H1 (cell line): Measurements from ENCODE around the gene BEST2. TPM values are rescaled to one million over a fixed set of nuclear protein-coding genes. Genes with fewer than 3 reads are reported as not detected.
A peak's percentile ranks its signal among the peaks of the same experiment; 100 is the strongest.

ENCODE experiments used
- CTCF ChIA-PET: fragments of 300-600 bp; sonication (Branson Sonifier 250); formaldehyde crosslinking; loops from one replicate; lab custom pipeline; 2021; ENCODE audit not compliant: partially characterized antibody; lab: Charles Lee
- POLR2A ChIA-PET: fragments of 300-600 bp; sonication (Branson Sonifier 250); formaldehyde crosslinking; loops from one replicate; lab custom pipeline; 2021; ENCODE audit warnings: inconsistent platforms; ENCODE audit not compliant: partially characterized antibody; lab: Charles Lee
- DNase-seq, 2 experiments: peaks; one replicate each; pipeline versions ENCODE4 v3.0.0 to v3.0.0-alpha.2; 2010 to 2022; ENCODE audit warnings: low spot score in 2 of 2, low read depth in 1 of 2, mixed read lengths in 1 of 2
- FAIRE-seq: peaks from 2 replicates; lab custom pipeline; 2011; peaks lifted over from hg19 to GRCh38; lab: Jason Lieb, UNC
- H2AFZ ChIP-seq: 2 replicates; pipeline ENCODE4 v1.8.1; 2012; ENCODE audit warnings: low read length, inconsistent platforms
- H2AK5ac ChIP-seq: 2 replicates; pipeline ENCODE4 v1.6.1; 2013; ENCODE audit warnings: low read depth, low read length
- H2BK120ac ChIP-seq: replicated peaks from 2 replicates; pipeline ENCODE3; 2013; ENCODE audit warnings: low read depth, low read length, inconsistent platforms
- H2BK12ac ChIP-seq: 2 replicates; pipeline ENCODE4 v1.6.1; 2013; ENCODE audit warnings: low read depth, low read length
- H2BK15ac ChIP-seq: 2 replicates; pipeline ENCODE4 v1.6.1; 2013; ENCODE audit warnings: low read length
- H2BK20ac ChIP-seq: 2 replicates; pipeline ENCODE4 v1.6.1; 2013; ENCODE audit warnings: low read length
- H2BK5ac ChIP-seq: 2 replicates; pipeline ENCODE4 v1.6.1; 2013; ENCODE audit warnings: low read depth, low read length
- H3K14ac ChIP-seq: 2 replicates; pipeline ENCODE4 v1.6.1; 2013; ENCODE audit warnings: inconsistent platforms; ENCODE audit not compliant: insufficient read length
- H3K18ac ChIP-seq: 2 replicates; pipeline ENCODE4 v1.6.1; 2013; ENCODE audit warnings: low read length; ENCODE audit errors: extremely low read depth
- H3K23ac ChIP-seq: 2 replicates; pipeline ENCODE4 v1.6.1; 2013; ENCODE audit warnings: inconsistent platforms; ENCODE audit not compliant: insufficient read length
- H3K23me2 ChIP-seq: 2 replicates; pipeline ENCODE4 v1.6.1; 2013; ENCODE audit warnings: low read depth, low read length
- H3K27ac ChIP-seq: 2 replicates; pipeline ENCODE4 v1.6.1; 2011; ENCODE audit warnings: low read depth, low read length, inconsistent platforms
- H3K27me3 ChIP-seq, 4 experiments: replicated peaks in 1 of 4; 1 replicate in 1 of 4; 2 replicates in 3 of 4; pipeline versions ENCODE4 v1.6.1 to v1.8.1; 2011 to 2013; ENCODE audit warnings: low read length in 3 of 4, mild to moderate bottlenecking in 3 of 4, inconsistent platforms in 2 of 4, mixed read lengths in 2 of 4, moderate library complexity in 1 of 4; ENCODE audit not compliant: control insufficient read depth in 3 of 4, insufficient read depth in 3 of 4; ENCODE audit errors: extremely low read depth in 1 of 4
- H3K36me3 ChIP-seq, 4 experiments: 2 replicates each; pipeline versions ENCODE4 v1.6.1 to v1.8.1; 2011 to 2013; ENCODE audit warnings: mild to moderate bottlenecking in 4 of 4, low read length in 3 of 4, moderate library complexity in 2 of 4, control low read depth in 1 of 4, inconsistent platforms in 1 of 4; ENCODE audit not compliant: insufficient read depth in 4 of 4, control insufficient read depth in 2 of 4
- H3K4ac ChIP-seq: replicated peaks from 2 replicates; pipeline ENCODE3; 2013; ENCODE audit warnings: low read length, low read depth, mixed read lengths, inconsistent platforms; ENCODE audit not compliant: insufficient read length
- H3K4me1 ChIP-seq, 4 experiments: replicated peaks in 1 of 4; 1 replicate in 1 of 4; 2 replicates in 3 of 4; pipeline versions ENCODE4 v1.6.1 to v1.8.1; 2011 to 2013; ENCODE audit warnings: low read length in 3 of 4, inconsistent platforms in 2 of 4, mixed read lengths in 1 of 4; ENCODE audit not compliant: insufficient read depth in 4 of 4, control insufficient read depth in 3 of 4
- H3K4me2 ChIP-seq, 2 experiments: 2 replicates each; pipeline versions ENCODE4 v1.6.1 to v1.8.1; 2011 to 2013; ENCODE audit warnings: low read depth in 2 of 2, low read length in 2 of 2, control low read depth in 1 of 2, inconsistent platforms in 1 of 2, mild to moderate bottlenecking in 1 of 2; ENCODE audit not compliant: insufficient read depth in 1 of 2
- H3K4me3 ChIP-seq, 4 experiments: fragments of 200-600, 300-600 bp in 1 of 4; sonication (generic), shearing (Covaris generic), sonication (Bioruptor Twin) in 1 of 4; 2 replicates each; pipeline versions ENCODE4 v1.5.1 to v1.8.1; 2011 to 2016; ENCODE audit warnings: low read length in 4 of 4, low read depth in 3 of 4, control low read depth in 2 of 4, inconsistent platforms in 2 of 4, mild to moderate bottlenecking in 2 of 4, mixed read lengths in 1 of 4, moderate library complexity in 1 of 4; ENCODE audit not compliant: insufficient read depth in 2 of 4; ENCODE audit errors: extremely low read depth in 1 of 4
- H3K56ac ChIP-seq: replicated peaks from 2 replicates; pipeline ENCODE3; 2013; ENCODE audit warnings: low read depth, mild to moderate bottlenecking, mixed read lengths, low read length, inconsistent platforms; ENCODE audit not compliant: insufficient read length
- H3K79me1 ChIP-seq: 2 replicates; pipeline ENCODE4 v1.6.1; 2013; ENCODE audit warnings: low read depth, low read length, control low read depth
- H3K79me2 ChIP-seq, 2 experiments: 2 replicates each; pipeline versions ENCODE4 v1.6.1 to v1.8.1; 2012 to 2013; ENCODE audit warnings: low read length in 2 of 2, mild to moderate bottlenecking in 2 of 2, inconsistent platforms in 1 of 2; ENCODE audit not compliant: insufficient read depth in 2 of 2, control insufficient read depth in 1 of 2
- H3K9ac ChIP-seq, 4 experiments: replicated peaks in 1 of 4; 1 replicate in 1 of 4; 2 replicates in 3 of 4; pipeline versions ENCODE4 v1.6.1 to v1.8.1; 2011 to 2013; ENCODE audit warnings: low read depth in 3 of 4, low read length in 3 of 4, control low read depth in 2 of 4, mild to moderate bottlenecking in 2 of 4, moderate library complexity in 2 of 4, inconsistent platforms in 1 of 4; ENCODE audit errors: extremely low read depth in 1 of 4
- H3K9me3 ChIP-seq, 2 experiments: 2 replicates each; pipeline versions ENCODE4 v1.6.1 to v1.8.1; 2012 to 2013; ENCODE audit warnings: mild to moderate bottlenecking in 2 of 2, moderate library complexity in 2 of 2, control low read depth in 1 of 2, inconsistent platforms in 1 of 2, low read depth in 1 of 2, low read length in 1 of 2, mixed read lengths in 1 of 2; ENCODE audit not compliant: insufficient read depth in 2 of 2
- H4K20me1 ChIP-seq, 2 experiments: replicated peaks in 1 of 2; 2 replicates each; pipeline versions ENCODE3 to v1.8.1; 2011 to 2013; ENCODE audit warnings: inconsistent platforms in 2 of 2, low read length in 2 of 2, mild to moderate bottlenecking in 1 of 2; ENCODE audit not compliant: insufficient read depth in 2 of 2, control insufficient read depth in 1 of 2
- H4K5ac ChIP-seq: 2 replicates; pipeline ENCODE4 v1.6.1; 2013; ENCODE audit warnings: low read length, low read depth, mixed read lengths, inconsistent platforms; ENCODE audit not compliant: insufficient read length
- H4K8ac ChIP-seq: 2 replicates; pipeline ENCODE4 v1.8.0; 2013; ENCODE audit warnings: mild to moderate bottlenecking, moderate library complexity, low read length, inconsistent platforms; ENCODE audit not compliant: insufficient read depth; ENCODE audit errors: extremely low read depth
- H4K91ac ChIP-seq: replicated peaks from 2 replicates; pipeline ENCODE3; 2013; ENCODE audit warnings: low read length, mixed read lengths, inconsistent platforms; ENCODE audit not compliant: insufficient read length
- KDM5A ChIP-seq: fragments of 200-600 bp; IDR thresholded peaks from 2 replicates; pipeline ENCODE4 v1.7.1; 2012; ENCODE audit warnings: mild to moderate bottlenecking, low read length, inconsistent platforms, mixed read lengths
- SAP30 ChIP-seq: fragments of 300-600 bp; sonication (generic); IDR thresholded peaks from 2 replicates; pipeline ENCODE4 v1.7.1; 2012; ENCODE audit warnings: low read length, moderate library complexity, mild to moderate bottlenecking, inconsistent platforms; ENCODE audit not compliant: insufficient read depth, insufficient replicate concordance
- WGBS, 2 experiments: shearing (Covaris generic) in 1 of 2; methylation state at CpG; one replicate each; pipeline versions ENCODE4 v1.1.6 to v1.1.7; 2013 to 2015; ENCODE audit warnings: low lambda C conversion rate in 2 of 2, mixed read lengths in 2 of 2, inconsistent platforms in 1 of 2, low coverage in 1 of 2, missing lambda C conversion rate in 1 of 2; ENCODE audit not compliant: insufficient replicate concordance in 2 of 2, insufficient coverage in 1 of 2, insufficient read length in 1 of 2; ENCODE audit errors: extremely low coverage in 1 of 2, missing lambda C conversion rate in 1 of 2; 5-methylcytosine and 5-hydroxymethylcytosine counted together
- polyA plus RNA-seq, 7 experiments: library from polyadenylated mRNA; depleted of rRNA in 3 of 7; stranded (reverse) in 5 of 7; unstranded in 2 of 7; fragments of >200 nt in 5 of 7; fragments of 200-250 nt in 2 of 7; gene quantifications; 1 replicate in 5 of 7; 2 replicates in 1 of 7; 4 replicates in 1 of 7; pipeline versions ENCODE4 v1.2.1 to v1.2.3, GENCODE V29; 2011 to 2013; ENCODE audit warnings: missing spikeins in 2 of 7, mixed read lengths in 2 of 7
- total RNA-seq: library from RNA; stranded (reverse); fragmentation: NEBNext Ultra II Directional; extraction: Animal tissue kit (Norgen Biotek cat#: 25700); gene quantifications from 2 replicates; pipeline ENCODE4 v1.2.1, GENCODE V29; 2021

Gene BEST2
- total and polyA plus RNA-seq, 2 of the 8 experiments (the other 6 are each of a cell fraction or from before 2014, with no cell fraction given): 4.6 to 7.3 TPM

DNA sequence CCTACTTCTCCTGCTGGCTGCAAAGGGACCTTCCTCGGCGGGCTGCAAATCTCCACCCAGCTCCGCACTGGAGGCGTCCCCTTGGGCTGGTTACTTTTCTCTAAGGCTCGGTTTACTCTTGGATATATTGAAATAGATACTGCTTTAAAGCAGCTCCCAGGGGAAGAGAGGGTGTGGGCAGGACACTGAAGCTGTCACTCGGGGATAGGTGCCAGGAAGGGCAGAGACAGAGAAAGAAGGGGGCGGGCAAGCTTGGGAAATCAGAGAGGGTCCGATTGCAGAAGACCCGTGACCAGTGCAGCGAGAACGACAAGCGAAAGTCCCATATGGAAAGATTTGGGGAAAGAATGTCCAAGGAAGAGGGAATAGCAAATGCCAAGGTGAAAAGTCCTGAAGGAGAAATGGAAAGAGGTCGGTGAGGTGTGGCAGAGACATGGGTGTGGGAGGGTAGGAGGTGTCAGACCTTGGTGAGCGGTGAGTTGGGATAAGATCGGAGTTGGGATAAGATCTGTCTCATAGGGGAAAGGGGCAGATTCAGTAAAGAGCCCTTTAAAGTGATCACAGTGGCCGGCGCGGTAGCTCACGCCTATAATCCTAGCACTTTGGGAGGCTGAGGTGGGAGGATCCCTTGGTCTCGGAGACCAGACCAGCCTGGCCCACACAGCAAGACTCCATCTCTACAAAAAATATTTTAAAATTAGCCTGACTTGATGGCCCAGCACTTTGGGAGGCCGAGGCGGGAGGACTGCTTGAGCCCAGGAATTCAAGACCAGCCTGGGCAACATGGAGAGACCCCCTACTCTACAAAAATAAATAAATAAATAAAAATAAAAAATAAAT is 50.9 kb downstream of the BEST2 start:
- no peak overlapping the region for H2BK15ac ChIP-seq
- POLR2A ChIA-PET: interaction anchor here (0.6 to 15.2 kb wide), 15 partner anchors 10 to 1359 kb away, joined by 3 to 317 read pairs (median 3); partner anchors contain the start of genes HOOK2, JUNB and TRIR
- peak overlapping the region; percentile 46 for H4K91ac ChIP-seq
- CTCF ChIA-PET: interaction anchor here (0.6 to 17.9 kb wide), 13 partner anchors 11 to 89 kb away, joined by 3 to 288 read pairs (median 5); partner anchors contain the start of gene JUNB
- peaks cover 18% of the 10 kb centered on the region; the same call in 1 of the 2 replicates for H3K23me2 ChIP-seq
- H2BK120ac ChIP-seq: no peak overlapping the region
- peaks cover 0 to 4% (median under 1%) of the 10 kb centered on the region in 4 experiments; a peak in 2 of 7 replicates for H3K27me3 ChIP-seq
- no peak overlapping the region for H2BK20ac ChIP-seq
- H3K14ac ChIP-seq: no peak overlapping the region
- no peak overlapping the region; the same call in 1 of the 2 replicates for H4K8ac ChIP-seq
- peak overlapping the region; percentile 91 to 92 for H3K4me2 ChIP-seq
- peaks cover 0 to 20% (median 13%) of the 10 kb centered on the region in 4 experiments; a peak in 6 of 7 replicates for H3K4me1 ChIP-seq
- H3K56ac ChIP-seq: peak overlapping the region; percentile 11
- H3K27ac ChIP-seq: 0 out of 2 replicates have a peak overlapping the region, but pooled peaks have one; percentile 3
- H4K5ac ChIP-seq: no peak overlapping the region
- 58% methylated on average over 22 of the region's 22 CpGs; no CpG with 5 or more reads in 1 of the 2 experiments for WGBS, 2 experiments
- H3K23ac ChIP-seq: no peak overlapping the region
- no peak overlapping the region for H3K18ac ChIP-seq
- H3K9ac ChIP-seq: no peak overlapping the region; a peak in 1 of 7 replicates
- no peak overlapping the region for H3K4ac ChIP-seq
- H2BK12ac ChIP-seq: no peak overlapping the region
- peaks cover 7% of the 10 kb centered on the region for H3K79me1 ChIP-seq
- FAIRE-seq (no peak), DNase-seq (no peak)
- H4K20me1 ChIP-seq: peaks cover 0 to 6% of the 10 kb centered on the region in 2 experiments
- peaks cover 8 to 19% (median 14%) of the 10 kb centered on the region in 4 experiments; a peak in 7 of 8 replicates for H3K36me3 ChIP-seq
- H3K79me2 ChIP-seq: peaks cover 0 to 16% of the 10 kb centered on the region in 2 experiments; a peak in 2 of 4 replicates
- peak overlapping the region; percentile 73; the same call in 1 of the 2 replicates for H2AFZ ChIP-seq
- H3K4me3 ChIP-seq: peak overlapping the region; percentile 85 to 98 (median 97)
- TF ChIP-seq KDM5A (no peak), SAP30 (peak; percentile 12)
- TF ChIP-seq, all 59 proteins: peak for 1
- no peak overlapping the region for H2AK5ac ChIP-seq
- H2BK5ac ChIP-seq: no peak overlapping the region
- H3K9me3 ChIP-seq: no peaks in the 10 kb centered on the region
